HG02763 (cell line): ENCODE measurements around the gene SFT2D1.

Experiments used
- ATAC-seq: cut with Tn5 transposase; IDR thresholded peaks from one replicate; pipeline ENCODE4 v1.9.1; 2021; ENCODE audit warnings: mild to moderate bottlenecking, moderate library complexity; ENCODE audit not compliant: unreplicated experiment

Gene SFT2D1

GRCh38 chr6:166308769-166309589, 33.4 kb downstream of the SFT2D1 start:
- no peak for ATAC-seq

DNA sequence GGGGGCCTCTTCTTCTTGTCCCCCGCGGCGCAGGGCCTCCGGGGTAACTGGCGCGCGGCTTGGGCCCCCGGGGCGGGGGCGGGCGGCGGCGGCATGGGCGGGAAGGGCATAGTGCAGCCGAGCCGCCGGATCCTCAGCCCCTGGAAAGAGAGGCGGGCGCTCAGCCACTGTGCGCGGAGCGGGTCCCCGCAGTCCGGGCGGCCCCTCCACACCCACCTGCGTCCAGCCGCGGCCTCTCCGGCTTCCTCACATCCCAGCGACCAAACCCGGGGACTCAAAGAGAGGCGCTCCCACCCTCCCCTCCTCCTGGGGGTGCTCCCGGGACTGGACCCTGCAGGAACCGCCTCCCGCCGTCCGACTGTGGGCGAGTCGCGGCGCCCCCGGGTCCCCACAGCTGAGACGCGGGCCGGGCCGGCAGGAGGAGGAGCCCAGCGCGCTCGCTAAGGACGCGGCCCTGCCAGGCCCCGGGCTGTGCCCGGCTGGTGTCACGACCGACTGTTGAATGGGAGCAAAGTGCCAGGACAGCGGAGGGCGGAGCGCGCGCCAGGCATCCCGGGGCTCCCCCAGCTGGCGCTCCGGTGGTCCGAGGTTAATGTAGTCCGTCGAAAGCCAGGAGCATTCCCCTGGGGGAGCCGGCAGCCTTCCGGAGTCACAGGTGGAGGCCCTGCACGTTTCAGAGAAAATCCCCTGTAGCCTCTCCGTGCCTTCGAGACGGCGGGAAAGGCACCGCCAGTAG, 34.1 kb downstream of the SFT2D1 start, which contains the start of gene PRR18:
Gene PRR18, minus strand, starts transcription at position 360 of the 736 bp plus-strand sequence. Its CDS starts 250 bp downstream, at position 110.
- ATAC-seq, result no peak

GRCh38 chr6:166307082-166308032, 35.0 kb downstream of the SFT2D1 start:
- no peak for ATAC-seq

DNA sequence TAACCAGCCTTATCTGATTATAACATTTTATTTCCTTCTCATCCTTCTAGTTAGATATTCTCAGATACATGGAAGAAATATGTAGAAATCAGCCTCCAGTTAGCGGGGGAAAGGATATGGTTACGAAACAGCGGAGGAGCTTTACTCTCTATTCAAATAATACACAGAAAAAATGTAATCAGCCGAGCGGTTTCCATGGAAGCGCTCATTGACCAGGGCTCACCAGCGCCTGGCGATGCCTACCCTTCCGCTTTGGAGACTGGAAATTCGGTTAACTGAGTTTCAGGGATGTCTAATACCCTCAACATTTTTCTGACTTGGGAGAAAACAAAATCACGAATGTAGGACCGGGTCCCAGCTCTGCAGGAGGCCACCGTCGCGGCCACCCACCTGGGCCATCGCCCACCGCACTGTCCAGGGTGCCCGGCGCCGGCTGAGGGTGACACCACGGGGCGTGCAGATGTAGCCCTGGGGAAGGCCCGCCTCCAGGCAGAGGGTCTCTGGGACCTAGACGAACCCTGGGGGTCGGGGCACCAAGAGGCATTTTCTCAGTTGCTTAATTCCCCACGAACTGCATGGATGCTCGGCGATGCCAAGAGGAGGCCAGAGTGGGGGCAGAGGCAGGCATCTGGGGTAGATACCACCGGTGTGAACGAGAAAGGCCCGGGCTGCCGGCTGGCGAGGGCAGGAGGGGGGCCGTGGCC, 35.8 kb downstream of the SFT2D1 start:
- ATAC-seq, result no peak

DNA sequence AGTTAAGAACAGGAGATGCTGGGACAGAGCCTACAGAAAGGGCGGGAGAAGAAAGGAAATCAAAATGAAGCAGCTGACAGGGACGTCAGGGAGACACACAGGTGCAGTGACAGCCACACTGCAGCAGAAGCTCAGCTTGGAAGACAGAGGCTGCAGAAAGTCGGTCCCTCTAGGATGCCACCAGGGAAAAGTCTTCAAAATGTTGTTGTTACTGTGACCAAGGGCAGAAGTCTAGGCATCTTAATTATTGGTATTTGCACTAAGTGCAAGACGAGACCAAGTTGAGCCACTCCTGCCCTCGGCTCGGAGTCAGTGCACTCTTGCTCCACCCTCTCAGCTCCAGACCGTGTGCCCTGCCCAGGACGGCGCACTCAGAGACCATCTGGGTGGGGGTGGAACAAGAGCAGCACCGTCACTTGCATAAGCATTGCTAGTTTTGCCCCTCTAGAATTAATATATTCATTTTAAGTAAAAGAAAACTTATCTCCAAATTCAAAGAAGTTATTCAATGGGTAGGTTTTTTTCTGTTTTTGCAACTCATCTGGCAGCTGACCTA, 36.7 kb downstream of the SFT2D1 start:
- no peak for ATAC-seq

- ATAC-seq, result no peak
Observed at GRCh38 chr6:166304106-166304505, 38.2 kb downstream of the SFT2D1 start.

- ATAC-seq, result no peak
Observed at GRCh38 chr6:166301611-166302529, 40.5 kb downstream of the SFT2D1 start.

DNA sequence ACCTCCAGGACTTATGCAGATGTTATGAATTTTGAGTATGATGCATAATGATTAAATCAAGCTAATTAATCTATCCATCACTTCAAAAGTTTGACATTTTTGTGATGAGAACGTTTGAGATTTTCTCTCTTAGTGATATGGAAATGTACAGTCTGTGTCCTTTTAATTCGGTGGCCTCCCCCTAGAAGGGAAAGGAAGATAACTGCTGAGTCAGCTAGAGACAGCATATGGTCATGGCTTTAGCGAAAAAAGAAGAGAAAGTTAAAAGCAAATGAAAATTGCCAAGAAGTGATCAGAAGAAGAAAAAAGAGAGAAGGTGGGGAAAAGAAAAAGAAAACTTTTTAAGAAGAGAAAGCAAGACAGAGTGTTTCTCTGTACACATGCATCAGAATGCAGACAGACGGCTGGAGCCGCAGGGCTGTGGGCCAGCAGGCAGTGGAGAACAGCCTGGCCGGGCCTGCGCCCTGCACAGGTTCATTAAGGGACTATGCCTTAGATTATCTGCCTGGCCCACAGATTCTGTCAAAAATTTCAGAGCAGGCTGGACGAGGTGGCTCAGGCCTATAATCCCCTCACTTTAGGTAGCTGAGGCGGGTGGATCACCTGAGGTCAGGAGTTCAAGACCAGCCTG, 41.9 kb downstream of the SFT2D1 start:
- no peak for ATAC-seq

DNA sequence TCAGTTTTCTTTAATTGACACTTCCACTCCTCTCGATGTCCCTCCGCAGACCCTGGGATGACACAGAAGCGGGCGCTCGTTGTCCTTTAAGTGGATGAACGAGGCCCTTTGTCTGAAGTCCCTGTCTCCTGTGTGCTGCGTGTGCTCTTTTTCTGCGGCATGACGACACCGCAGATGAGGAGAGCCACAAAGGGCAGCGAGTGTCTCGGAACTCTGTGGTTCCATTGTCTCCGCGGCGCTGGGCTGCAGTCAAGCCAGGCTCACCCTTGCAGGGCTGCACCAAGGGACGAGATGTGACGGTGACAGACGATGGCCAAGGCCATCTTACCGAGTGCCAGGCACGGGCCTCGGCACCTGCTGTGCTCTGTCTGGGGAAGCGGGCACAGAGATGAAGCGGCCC, 44.7 kb downstream of the SFT2D1 start:
- ATAC-seq, result no peak

DNA sequence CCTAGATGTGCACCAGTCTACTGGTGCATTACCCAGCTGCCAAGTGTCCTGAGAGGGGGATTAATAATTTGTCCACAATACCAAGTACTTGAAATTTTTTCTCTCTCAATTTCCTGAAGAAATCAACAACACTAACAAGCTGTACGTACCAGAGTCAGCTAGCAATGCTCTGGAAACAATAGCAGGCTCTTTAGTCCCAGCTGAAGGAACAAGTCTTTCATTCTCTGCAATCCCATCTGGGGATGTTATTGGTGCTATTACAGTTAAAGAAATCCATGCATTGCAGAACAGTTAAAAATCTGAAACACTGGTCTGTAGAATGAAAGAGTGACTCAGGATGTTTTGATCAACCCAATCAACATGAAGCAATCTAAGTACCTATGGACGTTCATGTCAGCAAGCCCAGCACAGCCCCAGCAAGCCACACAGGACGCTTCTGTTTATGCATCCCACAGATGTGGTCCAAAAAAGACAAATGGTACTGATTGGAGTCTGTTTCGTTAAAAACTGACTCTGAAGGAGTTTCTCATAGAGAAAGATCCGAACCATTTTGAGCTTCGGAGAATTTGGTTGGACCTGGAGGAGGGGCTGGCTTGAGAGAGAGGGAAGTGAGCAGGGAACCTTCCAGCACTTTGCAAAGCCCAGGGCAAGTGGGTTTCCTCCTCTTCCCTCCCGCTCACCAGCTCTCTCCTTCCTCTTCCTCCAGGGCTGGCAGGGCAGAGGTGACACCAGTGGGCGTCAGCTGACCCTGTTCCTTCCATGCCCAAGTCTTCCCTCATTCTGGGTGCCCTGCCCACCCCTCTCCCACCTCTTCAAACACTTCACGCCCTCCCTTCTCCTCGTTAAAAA, 46.1 kb downstream of the SFT2D1 start:
- ATAC-seq, result no peak

GRCh38 chr6:166293731-166294584, 48.4 kb downstream of the SFT2D1 start:
- ATAC-seq, result no peak

- ATAC-seq, result no peak
Observed at GRCh38 chr6:166289207-166290060, 52.9 kb downstream of the SFT2D1 start.

DNA sequence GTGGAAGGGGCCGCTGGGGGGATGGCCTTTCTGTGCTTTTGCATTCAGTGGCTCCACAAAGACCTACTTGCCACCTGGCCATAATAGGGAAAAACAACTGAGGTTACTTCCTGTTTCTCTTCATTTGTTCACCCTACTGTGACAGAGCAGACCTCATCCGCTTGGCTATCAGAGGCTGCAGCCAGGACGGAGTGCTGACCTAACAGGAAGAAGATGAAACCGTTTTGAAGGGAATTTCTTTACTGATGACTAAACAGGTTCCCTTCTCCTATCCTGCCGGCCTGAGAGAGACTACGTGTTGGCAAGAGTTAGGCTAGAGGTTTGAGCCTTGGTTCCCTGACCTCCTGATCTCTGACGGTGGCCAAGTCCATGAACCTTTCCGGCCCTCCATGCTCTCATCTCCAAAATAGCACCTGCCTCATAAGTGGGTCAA, 55.5 kb downstream of the SFT2D1 start:
- peak; percentile 94 for ATAC-seq

GRCh38 chr6:166285233-166285632, 57.1 kb downstream of the SFT2D1 start:
- ATAC-seq, result no peak

DNA sequence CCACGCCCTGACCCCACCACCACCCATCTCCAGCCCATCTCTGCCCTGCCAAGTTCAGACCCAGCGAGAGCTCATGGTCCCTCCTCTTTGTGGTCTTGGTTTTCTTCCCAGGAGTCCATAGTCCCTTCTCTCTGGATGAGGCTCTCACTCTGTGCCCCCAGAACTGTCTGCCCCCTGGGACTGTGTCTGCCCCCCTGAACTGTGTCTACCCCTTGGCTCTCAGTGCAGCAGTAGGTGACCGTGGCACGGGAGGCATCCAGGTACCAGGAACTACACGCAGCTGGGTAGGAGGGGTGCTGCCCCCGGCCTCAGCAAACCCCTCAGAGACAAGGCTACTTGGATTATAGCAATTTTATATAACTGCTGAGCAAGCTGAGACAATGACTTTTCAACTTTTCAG, 57.7 kb downstream of the SFT2D1 start:
- no peak for ATAC-seq
